NT2/D1 (cell line): Measurements from ENCODE around the gene TRPV6.

Experiments used
- SUZ12 ChIP-seq: IDR thresholded peaks from 2 replicates; pipeline ENCODE4 v1.6.1; 2011; ENCODE audit not compliant: insufficient read length, insufficient read depth; ENCODE audit errors: extremely low read depth
- YY1 ChIP-seq: IDR thresholded peaks from 2 replicates; pipeline ENCODE4 v1.6.1; 2011; ENCODE audit not compliant: insufficient read length, insufficient read depth
- ZNF274 ChIP-seq: IDR thresholded peaks from 2 replicates; pipeline ENCODE4 v1.6.1; 2011; ENCODE audit warnings: mild to moderate bottlenecking, low read depth, low read length

GRCh38 chr7:142883571-142884285, 1.8 kb downstream of the TRPV6 start:
- TF ChIP-seq YY1 (no peak), ZNF274 (no peak), SUZ12 (no peak)
